ENCODE data around the gene PERM1. TPM values are rescaled to one million over a fixed set of nuclear protein-coding genes. Genes with fewer than 3 reads are reported as not detected.

Gene PERM1
- total and polyA plus RNA-seq, 2 of the 8 experiments (the other 6 are each of a cell fraction or from before 2014, with no cell fraction given): not detected

DNA sequence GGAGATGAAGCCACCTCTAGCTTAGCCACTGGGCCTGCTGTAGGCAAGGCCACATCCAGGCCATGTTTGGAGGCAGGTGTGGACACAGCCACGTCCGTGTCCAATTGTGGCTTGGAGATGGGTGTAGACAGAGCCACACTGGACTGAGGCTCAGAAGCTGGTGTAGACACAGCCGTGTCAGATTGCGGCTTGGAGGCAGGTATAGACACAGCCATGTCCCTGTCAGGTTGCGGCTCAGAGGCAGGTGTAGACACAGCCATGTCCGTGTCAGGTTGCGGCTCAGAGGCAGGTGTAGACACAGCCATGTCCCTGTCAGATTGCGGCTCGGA is 2.2 kb downstream of the PERM1 start:
- no peak overlapping the region for H3K4me3 ChIP-seq (ENCODE audit: extremely low read depth in 1 of 4, insufficient read depth in 2 of 4, low read depth in 3 of 4, low read length in 4 of 4)
- no peak overlapping the region for H3K14ac ChIP-seq (ENCODE audit: insufficient read length)
- H3K36me3 ChIP-seq (ENCODE audit: control insufficient read depth in 2 of 4, insufficient read depth in 4 of 4, low read length in 3 of 4): no peaks in the 10 kb centered on the region
- H3K9ac ChIP-seq (replicated peaks in 1 of 4; ENCODE audit: extremely low read depth in 1 of 4, low read depth in 3 of 4, low read length in 3 of 4): no peak overlapping the region
- no peak overlapping the region for H4K5ac ChIP-seq (ENCODE audit: insufficient read length, low read depth, low read length)
- H3K9me3 ChIP-seq (ENCODE audit: insufficient read depth in 2 of 2, low read depth in 1 of 2, low read length in 1 of 2): no peaks in the 10 kb centered on the region
- H3K79me1 ChIP-seq (ENCODE audit: low read depth, low read length): no peaks in the 10 kb centered on the region
- no peak overlapping the region for H2BK120ac ChIP-seq (replicated peaks; ENCODE audit: low read depth, low read length)
- CTCF ChIA-PET (ENCODE audit: partially characterized antibody): interaction anchor here (0.9 to 6.9 kb wide), 3 partner anchors 13 to 84 kb away, joined by 5 to 86 read pairs (median 80); no protein-coding TSS in a partner anchor
- no peak overlapping the region for H2BK5ac ChIP-seq (ENCODE audit: low read depth, low read length)
- no peak overlapping the region; the same call in 1 of the 2 replicates for H4K8ac ChIP-seq (ENCODE audit: extremely low read depth, insufficient read depth, low read length)
- 90% methylated on average over 9 of the region's 9 CpGs; no CpG with 5 or more reads in 1 of the 2 experiments for WGBS, 2 experiments (ENCODE audit: extremely low coverage in 1 of 2, insufficient coverage in 1 of 2, insufficient read length in 1 of 2, insufficient replicate concordance in 2 of 2, low coverage in 1 of 2, low lambda C conversion rate in 2 of 2, missing lambda C conversion rate in 1 of 2)
- 0 out of 2 replicates have a peak overlapping the region, but pooled peaks have one; percentile 61 for H2BK15ac ChIP-seq (ENCODE audit: low read length)
- H2AK5ac ChIP-seq (ENCODE audit: low read depth, low read length): no peak overlapping the region; the same call in 1 of the 2 replicates
- no peak overlapping the region for H3K18ac ChIP-seq (ENCODE audit: extremely low read depth, low read length)
- peaks cover 0 to 10% (median under 1%) of the 10 kb centered on the region in 4 experiments; a peak in 4 of 7 replicates for H3K4me1 ChIP-seq (replicated peaks in 1 of 4; ENCODE audit: control insufficient read depth in 3 of 4, insufficient read depth in 4 of 4, low read length in 3 of 4)
- DNase-seq (ENCODE audit: low read depth in 1 of 2, low spot score in 2 of 2) (no peak), FAIRE-seq (no peak)
- peaks cover 0 to 14% (median 5%) of the 10 kb centered on the region in 4 experiments; a peak in 4 of 7 replicates for H3K27me3 ChIP-seq (replicated peaks in 1 of 4; ENCODE audit: control insufficient read depth in 3 of 4, extremely low read depth in 1 of 4, insufficient read depth in 3 of 4, low read length in 3 of 4)
- no peak overlapping the region for H3K56ac ChIP-seq (replicated peaks; ENCODE audit: insufficient read length, low read depth, low read length)
- H2AFZ ChIP-seq (ENCODE audit: low read length): no peak overlapping the region
- POLR2A ChIA-PET (ENCODE audit: partially characterized antibody): interaction anchor here (0.5 to 1.5 kb wide), 5 partner anchors 10 to 80 kb away, joined by 3 to 4 read pairs (median 3); no protein-coding TSS in a partner anchor
- H3K4ac ChIP-seq (replicated peaks; ENCODE audit: insufficient read length, low read depth, low read length): no peak overlapping the region
- peaks cover 2% of the 10 kb centered on the region; the same call in 1 of the 2 replicates for H3K23me2 ChIP-seq (ENCODE audit: low read depth, low read length)
- H3K23ac ChIP-seq (ENCODE audit: insufficient read length): no peak overlapping the region
- no peak overlapping the region for H3K4me2 ChIP-seq (ENCODE audit: insufficient read depth in 1 of 2, low read depth in 2 of 2, low read length in 2 of 2)
- H2BK12ac ChIP-seq (ENCODE audit: low read depth, low read length): no peak overlapping the region
- no peaks in the 10 kb centered on the region for H3K79me2 ChIP-seq (ENCODE audit: control insufficient read depth in 1 of 2, insufficient read depth in 2 of 2, low read length in 2 of 2)
- peaks cover 0 to 12% of the 10 kb centered on the region in 2 experiments for H4K20me1 ChIP-seq (replicated peaks in 1 of 2; ENCODE audit: control insufficient read depth in 1 of 2, insufficient read depth in 2 of 2, low read length in 2 of 2)
- no peak overlapping the region for H4K91ac ChIP-seq (replicated peaks; ENCODE audit: insufficient read length, low read length)
- no peak overlapping the region for H3K27ac ChIP-seq (ENCODE audit: low read depth, low read length)
- H2BK20ac ChIP-seq (ENCODE audit: low read length): no peak overlapping the region
- TF ChIP-seq CREB1 (IDR thresholded peaks at IDR 0.05) (no peak), SP2 (IDR thresholded peaks at IDR 0.05; ENCODE audit: low read length) (no peak), CBX5 (IDR thresholded peaks at IDR 0.05; ENCODE audit: low read depth, low read length) (no peak), EZH2 (IDR thresholded peaks at IDR 0.05; ENCODE audit: low read depth, low read length, severe bottlenecking) (no peak), MAFK (IDR thresholded peaks at IDR 0.05; ENCODE audit: low read depth, low read length) (no peak), KDM1A (IDR thresholded peaks at IDR 0.05; ENCODE audit: borderline replicate concordance, low read length) (no peak), SIRT6 (IDR thresholded peaks at IDR 0.05; ENCODE audit: low read length) (no peak), EP300 (IDR thresholded peaks at IDR 0.05; ENCODE audit: borderline replicate concordance in 1 of 2, low read depth in 2 of 2, low read length in 2 of 2) (no peak), NANOG (IDR thresholded peaks at IDR 0.05; ENCODE audit: insufficient read depth, low read depth, low read length, poor library complexity, severe bottlenecking) (no peak), TAF7 (optimal IDR thresholded peaks at IDR 0.05; ENCODE audit: borderline replicate concordance, low read depth, low read length) (no peak), JUN (IDR thresholded peaks at IDR 0.05; ENCODE audit: low read depth, low read length) (no peak), RBBP5 (IDR thresholded peaks at IDR 0.05; ENCODE audit: borderline replicate concordance, low read depth, low read length) (no peak), JUND (IDR thresholded peaks at IDR 0.05; ENCODE audit: low read length) (no peak)
- TF ChIP-seq, protein P1, sequence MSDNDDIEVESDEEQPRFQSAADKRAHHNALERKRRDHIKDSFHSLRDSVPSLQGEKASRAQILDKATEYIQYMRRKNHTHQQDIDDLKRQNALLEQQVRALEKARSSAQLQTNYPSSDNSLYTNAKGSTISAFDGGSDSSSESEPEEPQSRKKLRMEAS (IDR thresholded peaks at IDR 0.05): no peak
